ENCODE data around the gene ZNF549.

ZNF549 gene

DNA sequence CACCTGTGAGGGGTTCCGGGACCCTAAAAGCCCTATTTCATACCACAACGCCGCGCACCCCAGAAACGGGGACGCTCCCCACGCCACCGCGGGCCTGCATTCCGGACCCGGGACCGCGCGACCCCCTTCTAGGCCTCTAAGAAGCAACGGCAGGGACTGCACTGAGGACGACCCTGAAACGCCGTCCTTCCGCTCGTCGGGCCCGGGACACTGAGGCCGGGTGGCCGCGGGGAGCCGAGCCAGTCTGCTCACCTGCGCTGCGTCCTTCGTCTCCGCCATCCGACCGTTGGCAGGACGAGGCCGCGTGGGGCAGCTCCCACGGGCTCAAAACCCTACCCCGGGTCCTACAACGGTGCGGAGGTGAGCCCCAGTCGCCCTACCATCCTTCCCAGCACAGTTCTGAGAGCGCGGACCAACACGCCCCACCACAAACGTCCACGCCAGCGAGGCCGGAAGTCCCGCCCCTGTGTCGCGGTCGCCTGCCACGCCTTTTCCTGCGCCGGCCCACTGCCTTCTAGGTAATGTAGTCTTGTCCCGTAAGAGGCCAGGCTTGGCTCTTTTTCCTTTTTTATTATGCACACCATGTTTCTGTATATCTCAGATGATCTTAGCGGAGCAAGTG, 32.4 kb downstream of the ZNF549 start, which contains the start of gene ZNF550:
Gene ZNF550 (minus strand): TSS at position 460 of the 622 bp plus-strand sequence. CDS start 181 bp downstream, at position 279.
- no peaks in the 10 kb centered on the region for H3K36me3 ChIP-seq (ENCODE audit: control insufficient read depth, insufficient read depth, low read length)
- WGBS (ENCODE audit: extremely low coverage, insufficient coverage, low lambda C conversion rate), result no CpG with 5 or more reads among the region's 56 CpGs
- H3K27me3 ChIP-seq (ENCODE audit: insufficient read depth, low read length, poor library complexity), result no peaks in the 10 kb centered on the region
- H3K18ac ChIP-seq (ENCODE audit: low read length), result no peak within 1 kb of the TSS
- peak within 1 kb of the TSS; percentile 97 for H3K56ac ChIP-seq (ENCODE audit: low read length)
- H3K79me2 ChIP-seq (ENCODE audit: control insufficient read depth, insufficient read depth, low read length), result peaks cover 7% of the 10 kb centered on the region
- no peak within 1 kb of the TSS for H2BK5ac ChIP-seq (ENCODE audit: low read length)
- no peak within 1 kb of the TSS for H4K8ac ChIP-seq (ENCODE audit: low read depth, low read length)
- H3K27ac ChIP-seq (ENCODE audit: low read depth, low read length), result no peak within 1 kb of the TSS
- no peak within 1 kb of the TSS for H2BK15ac ChIP-seq (replicated peaks; ENCODE audit: low read depth)
- H2AK5ac ChIP-seq (ENCODE audit: low read length), result no peak within 1 kb of the TSS
- no peak within 1 kb of the TSS for H4K5ac ChIP-seq (ENCODE audit: low read length)
- no peak within 1 kb of the TSS for H3K4ac ChIP-seq (ENCODE audit: low read depth, low read length)
- DNase-seq, result peak; percentile 87
- peaks cover 4% of the 10 kb centered on the region for H3K4me1 ChIP-seq (ENCODE audit: control insufficient read depth, low read depth, low read length)
- no peak within 1 kb of the TSS for H2BK120ac ChIP-seq (ENCODE audit: low read depth, low read length)
- H3K4me2 ChIP-seq (ENCODE audit: low read length), result peak within 1 kb of the TSS; percentile 47
- H3K79me1 ChIP-seq (ENCODE audit: low read length), result peaks cover 12% of the 10 kb centered on the region
- H3K4me3 ChIP-seq (ENCODE audit: low read length), result peak within 1 kb of the TSS; percentile 97
- H3K9ac ChIP-seq (ENCODE audit: low read length), result peak within 1 kb of the TSS; percentile 96
- H3K23ac ChIP-seq (ENCODE audit: low read length), result peak within 1 kb of the TSS; percentile 57

GRCh38 chr19:57560049-57560491, 32.9 kb downstream of the ZNF549 start:
- H2AK5ac ChIP-seq (ENCODE audit: low read length), result no peak overlapping the region

GRCh38 chr19:57563547-57563946, 36.4 kb downstream of the ZNF549 start:
- Histone ChIP-seq H2BK15ac (replicated peaks; ENCODE audit: low read depth) (no peak overlapping the region), H3K27me3 (ENCODE audit: insufficient read depth, low read length, poor library complexity) (no peaks in the 10 kb centered on the region), H4K8ac (ENCODE audit: low read depth, low read length) (no peak overlapping the region), H3K4ac (ENCODE audit: low read depth, low read length) (no peak overlapping the region), H3K36me3 (ENCODE audit: control insufficient read depth, insufficient read depth, low read length) (no peaks in the 10 kb centered on the region), H2AK5ac (ENCODE audit: low read length) (no peak overlapping the region), H3K23ac (ENCODE audit: low read length) (no peak overlapping the region), H3K4me2 (ENCODE audit: low read length) (no peak overlapping the region), H3K27ac (ENCODE audit: low read depth, low read length) (no peak overlapping the region), H2BK120ac (ENCODE audit: low read depth, low read length) (no peak overlapping the region), H3K79me2 (ENCODE audit: control insufficient read depth, insufficient read depth, low read length) (peaks cover 4% of the 10 kb centered on the region), H3K18ac (ENCODE audit: low read length) (no peak overlapping the region), H3K56ac (ENCODE audit: low read length) (no peak overlapping the region), H3K9ac (ENCODE audit: low read length) (no peak overlapping the region), H3K4me1 (ENCODE audit: control insufficient read depth, low read depth, low read length) (peaks cover 3% of the 10 kb centered on the region), H4K5ac (ENCODE audit: low read length) (no peak overlapping the region), H3K79me1 (ENCODE audit: low read length) (peaks cover 7% of the 10 kb centered on the region), H3K4me3 (ENCODE audit: low read length) (no peak overlapping the region), H2BK5ac (ENCODE audit: low read length) (no peak overlapping the region)
- no CpG with 5 or more reads among the region's 1 CpG for WGBS (ENCODE audit: extremely low coverage, insufficient coverage, low lambda C conversion rate)
- DNase-seq, result no peak

More at GRCh38 chr19:57560049-57560491, 32.9 kb downstream of the ZNF549 start:
- no peak overlapping the region for H3K9ac ChIP-seq (ENCODE audit: low read length)
- peaks cover 7% of the 10 kb centered on the region for H3K79me2 ChIP-seq (ENCODE audit: control insufficient read depth, insufficient read depth, low read length)
- H2BK120ac ChIP-seq (ENCODE audit: low read depth, low read length), result no peak overlapping the region
- no peak for DNase-seq
- H3K18ac ChIP-seq (ENCODE audit: low read length), result no peak overlapping the region
- no peak overlapping the region for H3K4me3 ChIP-seq (ENCODE audit: low read length)
- H3K56ac ChIP-seq (ENCODE audit: low read length), result no peak overlapping the region
- H3K36me3 ChIP-seq (ENCODE audit: control insufficient read depth, insufficient read depth, low read length), result no peaks in the 10 kb centered on the region
- H2BK15ac ChIP-seq (replicated peaks; ENCODE audit: low read depth), result no peak overlapping the region
- H3K4me1 ChIP-seq (ENCODE audit: control insufficient read depth, low read depth, low read length), result peaks cover 4% of the 10 kb centered on the region
- no peak overlapping the region for H3K27ac ChIP-seq (ENCODE audit: low read depth, low read length)
- H3K4ac ChIP-seq (ENCODE audit: low read depth, low read length), result no peak overlapping the region
- WGBS (ENCODE audit: extremely low coverage, insufficient coverage, low lambda C conversion rate), result no CpG with 5 or more reads among the region's 23 CpGs
- H2BK5ac ChIP-seq (ENCODE audit: low read length), result no peak overlapping the region
- no peaks in the 10 kb centered on the region for H3K27me3 ChIP-seq (ENCODE audit: insufficient read depth, low read length, poor library complexity)
- H3K79me1 ChIP-seq (ENCODE audit: low read length), result peaks cover 12% of the 10 kb centered on the region
- no peak overlapping the region for H4K5ac ChIP-seq (ENCODE audit: low read length)
- H3K23ac ChIP-seq (ENCODE audit: low read length), result no peak overlapping the region
- no peak overlapping the region for H4K8ac ChIP-seq (ENCODE audit: low read depth, low read length)
- no peak overlapping the region for H3K4me2 ChIP-seq (ENCODE audit: low read length)

DNA sequence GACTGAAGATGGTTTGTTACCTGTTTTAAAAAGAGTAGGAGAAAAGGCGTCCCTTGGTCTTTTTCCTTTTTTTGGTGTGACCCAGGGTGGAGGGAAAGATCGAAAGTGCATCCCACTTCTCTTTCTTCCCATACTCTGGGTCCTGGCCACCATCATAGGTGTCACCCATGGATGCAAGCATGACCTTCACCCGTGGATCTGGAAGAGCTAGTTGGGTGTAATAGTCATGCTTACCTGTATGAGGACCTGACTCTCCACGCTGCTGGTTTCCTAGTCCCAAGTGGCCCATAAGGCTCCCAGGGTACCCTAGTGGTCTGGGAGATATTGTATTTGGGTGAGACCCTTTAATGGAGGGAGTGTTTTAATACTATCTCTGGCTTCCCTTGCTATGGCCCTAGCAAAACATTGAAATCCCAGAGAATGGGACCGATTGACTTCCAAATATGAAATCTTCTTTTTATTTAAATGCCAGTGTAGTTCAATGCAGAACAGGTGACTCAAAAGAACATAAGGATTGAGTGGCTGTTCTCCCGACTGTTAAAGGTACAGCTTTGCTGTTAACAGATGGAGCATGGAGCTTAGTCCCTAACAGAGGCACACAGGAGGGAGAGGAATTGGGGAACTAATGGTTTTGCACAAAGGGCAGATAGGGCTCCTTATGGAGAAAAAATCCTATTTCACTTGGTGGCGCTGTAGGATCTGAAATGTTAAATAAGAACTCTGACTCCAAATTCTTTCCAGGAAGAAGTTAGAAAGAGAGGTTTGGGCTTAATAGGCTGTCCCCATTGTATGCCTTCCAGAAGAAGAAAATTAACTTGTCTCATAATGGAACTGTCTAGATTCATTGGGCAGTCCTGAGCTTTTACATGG, 39.5 kb downstream of the ZNF549 start:
- Histone ChIP-seq H2AK5ac (ENCODE audit: low read length) (no peak overlapping the region), H3K9ac (ENCODE audit: low read length) (no peak overlapping the region), H2BK15ac (replicated peaks; ENCODE audit: low read depth) (no peak overlapping the region), H3K4me1 (ENCODE audit: control insufficient read depth, low read depth, low read length) (no peaks in the 10 kb centered on the region), H3K79me1 (ENCODE audit: low read length) (no peaks in the 10 kb centered on the region), H4K8ac (ENCODE audit: low read depth, low read length) (no peak overlapping the region), H3K4ac (ENCODE audit: low read depth, low read length) (no peak overlapping the region), H3K23ac (ENCODE audit: low read length) (no peak overlapping the region), H4K5ac (ENCODE audit: low read length) (no peak overlapping the region), H3K27me3 (ENCODE audit: insufficient read depth, low read length, poor library complexity) (no peaks in the 10 kb centered on the region), H3K36me3 (ENCODE audit: control insufficient read depth, insufficient read depth, low read length) (no peaks in the 10 kb centered on the region), H3K18ac (ENCODE audit: low read length) (no peak overlapping the region), H3K79me2 (ENCODE audit: control insufficient read depth, insufficient read depth, low read length) (no peaks in the 10 kb centered on the region), H3K4me2 (ENCODE audit: low read length) (no peak overlapping the region), H3K56ac (ENCODE audit: low read length) (no peak overlapping the region), H2BK120ac (ENCODE audit: low read depth, low read length) (no peak overlapping the region), H2BK5ac (ENCODE audit: low read length) (no peak overlapping the region), H3K27ac (ENCODE audit: low read depth, low read length) (no peak overlapping the region), H3K4me3 (ENCODE audit: low read length) (no peak overlapping the region)
- no CpG with 5 or more reads among the region's 7 CpGs for WGBS (ENCODE audit: extremely low coverage, insufficient coverage, low lambda C conversion rate)
- DNase-seq, result peak; percentile 55

GRCh38 chr19:57570707-57571106, 43.6 kb downstream of the ZNF549 start:
- Histone ChIP-seq H3K27me3 (ENCODE audit: insufficient read depth, low read length, poor library complexity) (no peaks in the 10 kb centered on the region), H4K8ac (ENCODE audit: low read depth, low read length) (no peak overlapping the region), H2BK5ac (ENCODE audit: low read length) (no peak overlapping the region), H3K4me1 (ENCODE audit: control insufficient read depth, low read depth, low read length) (no peaks in the 10 kb centered on the region), H3K79me2 (ENCODE audit: control insufficient read depth, insufficient read depth, low read length) (no peaks in the 10 kb centered on the region), H2AK5ac (ENCODE audit: low read length) (no peak overlapping the region), H2BK120ac (ENCODE audit: low read depth, low read length) (no peak overlapping the region), H3K4me3 (ENCODE audit: low read length) (no peak overlapping the region), H3K18ac (ENCODE audit: low read length) (no peak overlapping the region), H2BK15ac (replicated peaks; ENCODE audit: low read depth) (no peak overlapping the region), H4K5ac (ENCODE audit: low read length) (no peak overlapping the region), H3K36me3 (ENCODE audit: control insufficient read depth, insufficient read depth, low read length) (peaks cover 28% of the 10 kb centered on the region), H3K79me1 (ENCODE audit: low read length) (no peaks in the 10 kb centered on the region), H3K56ac (ENCODE audit: low read length) (no peak overlapping the region), H3K9ac (ENCODE audit: low read length) (no peak overlapping the region), H3K4ac (ENCODE audit: low read depth, low read length) (no peak overlapping the region), H3K27ac (ENCODE audit: low read depth, low read length) (no peak overlapping the region), H3K4me2 (ENCODE audit: low read length) (no peak overlapping the region), H3K23ac (ENCODE audit: low read length) (no peak overlapping the region)
- no peak for DNase-seq

All from mesendoderm (in vitro differentiated cells).